Epithelial cell of proximal tubule (primary cell): Measurements from ENCODE around the gene TAF13. TPM values are rescaled to one million over a fixed set of nuclear protein-coding genes. Genes with fewer than 3 reads are reported as not detected.
A peak's percentile ranks its signal among the peaks of the same experiment; 100 is the strongest.

Experiments
- DNase-seq: peaks from one replicate; pipeline ENCODE4 v3.0.0-alpha.2; 2011; ENCODE audit warnings: low read depth
- H3K4me3 ChIP-seq: 2 replicates; pipeline ENCODE4 v1.5.1; 2011; ENCODE audit warnings: low read depth, mild to moderate bottlenecking, low read length
- total RNA-seq: library from RNA; depleted of rRNA; stranded (reverse); fragments of >200 nt; gene quantifications from 2 replicates; pipeline ENCODE4 v1.2.3, GENCODE V29; 2015
- TF ChIP-seq, protein P1 (sequence below): conservative IDR thresholded peaks from 2 replicates; pipeline ENCODE4 v1.5.1; 2012; ENCODE audit warnings: low read depth, mild to moderate bottlenecking, low read length

The TAF13 gene
- total RNA-seq, 1 donor from 2014 or later: 44.5 TPM

DNA sequence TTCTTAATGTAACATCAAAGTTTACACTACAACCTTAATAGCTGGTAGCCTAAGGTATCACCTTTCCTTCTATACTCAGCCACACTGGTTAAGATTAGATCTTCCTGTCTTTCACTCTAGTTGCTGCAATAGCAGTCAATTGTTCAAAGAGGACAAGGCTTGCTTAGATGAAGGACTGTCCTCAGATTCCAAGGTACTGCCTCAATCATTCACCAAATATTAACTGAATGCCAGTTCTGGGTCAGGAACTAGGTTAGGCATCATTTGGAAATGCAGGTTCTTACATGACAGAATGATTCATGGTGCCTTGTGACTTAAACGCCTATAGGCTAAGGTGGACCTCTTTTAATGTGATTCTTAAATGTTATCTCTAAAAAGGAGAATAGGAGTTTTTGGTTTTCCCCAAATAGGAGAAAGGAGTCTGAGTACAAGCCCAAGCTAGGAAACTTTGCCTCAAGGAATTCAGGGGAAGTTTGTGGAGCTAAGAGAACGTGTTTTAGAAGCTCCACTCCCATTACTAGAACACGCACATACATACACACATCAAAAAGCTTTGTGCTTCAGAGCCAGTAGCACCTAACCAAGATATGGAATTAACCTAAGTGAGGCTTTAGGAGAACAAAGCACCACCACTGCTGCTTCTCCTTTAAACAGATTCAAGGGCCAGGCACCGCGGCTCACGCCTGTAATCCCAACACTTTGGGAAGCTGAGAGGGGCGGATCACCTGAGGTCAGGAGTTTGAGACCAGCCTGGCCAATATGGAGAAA, 25.4 kb downstream of the TAF13 start:
- TF ChIP-seq, protein P1, sequence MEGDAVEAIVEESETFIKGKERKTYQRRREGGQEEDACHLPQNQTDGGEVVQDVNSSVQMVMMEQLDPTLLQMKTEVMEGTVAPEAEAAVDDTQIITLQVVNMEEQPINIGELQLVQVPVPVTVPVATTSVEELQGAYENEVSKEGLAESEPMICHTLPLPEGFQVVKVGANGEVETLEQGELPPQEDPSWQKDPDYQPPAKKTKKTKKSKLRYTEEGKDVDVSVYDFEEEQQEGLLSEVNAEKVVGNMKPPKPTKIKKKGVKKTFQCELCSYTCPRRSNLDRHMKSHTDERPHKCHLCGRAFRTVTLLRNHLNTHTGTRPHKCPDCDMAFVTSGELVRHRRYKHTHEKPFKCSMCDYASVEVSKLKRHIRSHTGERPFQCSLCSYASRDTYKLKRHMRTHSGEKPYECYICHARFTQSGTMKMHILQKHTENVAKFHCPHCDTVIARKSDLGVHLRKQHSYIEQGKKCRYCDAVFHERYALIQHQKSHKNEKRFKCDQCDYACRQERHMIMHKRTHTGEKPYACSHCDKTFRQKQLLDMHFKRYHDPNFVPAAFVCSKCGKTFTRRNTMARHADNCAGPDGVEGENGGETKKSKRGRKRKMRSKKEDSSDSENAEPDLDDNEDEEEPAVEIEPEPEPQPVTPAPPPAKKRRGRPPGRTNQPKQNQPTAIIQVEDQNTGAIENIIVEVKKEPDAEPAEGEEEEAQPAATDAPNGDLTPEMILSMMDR: no peak
- DNase-seq: peak; percentile 84
- no peak overlapping the region for H3K4me3 ChIP-seq

DNA sequence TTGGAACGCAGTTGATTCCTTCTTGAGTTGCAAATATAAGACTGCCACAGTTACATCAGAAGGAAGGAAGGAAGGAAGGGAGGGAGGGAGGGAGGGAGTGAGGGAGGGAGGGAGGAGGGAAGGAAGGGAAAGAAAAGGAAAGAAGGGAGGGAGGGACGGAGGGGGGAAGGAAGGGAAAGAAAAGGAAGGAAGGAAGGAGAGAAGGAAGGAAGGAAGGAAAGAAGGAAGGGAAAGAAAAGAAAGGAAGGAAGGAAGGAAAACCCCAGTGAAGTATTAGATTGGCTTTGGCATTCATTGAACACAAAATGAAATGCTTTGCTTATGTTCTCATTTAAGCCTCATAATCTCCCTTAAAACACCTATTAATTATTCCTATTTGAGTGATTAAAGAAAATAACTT, 27.5 kb downstream of the TAF13 start:
- TF ChIP-seq, protein P1: no peak
- no peak for DNase-seq
- H3K4me3 ChIP-seq: no peak overlapping the region

DNA sequence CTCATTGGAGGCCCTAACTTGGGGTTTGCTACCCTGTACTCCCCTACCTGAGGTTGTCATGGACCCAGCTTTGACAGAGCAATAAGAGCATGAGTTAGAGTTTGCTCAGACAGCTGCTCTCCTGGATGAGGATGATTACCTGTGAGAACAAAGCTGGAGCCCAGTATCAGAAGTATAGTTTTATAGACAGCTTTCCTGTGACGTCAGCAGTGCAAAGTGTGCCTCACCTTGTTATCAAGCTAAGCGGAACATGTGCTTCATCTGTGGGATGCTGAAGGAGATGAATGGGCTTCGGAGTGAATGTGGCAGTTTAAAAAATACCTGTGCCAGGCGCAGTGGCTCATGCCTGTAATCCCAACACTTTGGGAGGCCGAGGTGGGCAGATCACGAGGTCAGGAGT, 28.5 kb downstream of the TAF13 start:
- no peak for DNase-seq
- H3K4me3 ChIP-seq: no peak overlapping the region
- TF ChIP-seq, protein P1: no peak

DNA sequence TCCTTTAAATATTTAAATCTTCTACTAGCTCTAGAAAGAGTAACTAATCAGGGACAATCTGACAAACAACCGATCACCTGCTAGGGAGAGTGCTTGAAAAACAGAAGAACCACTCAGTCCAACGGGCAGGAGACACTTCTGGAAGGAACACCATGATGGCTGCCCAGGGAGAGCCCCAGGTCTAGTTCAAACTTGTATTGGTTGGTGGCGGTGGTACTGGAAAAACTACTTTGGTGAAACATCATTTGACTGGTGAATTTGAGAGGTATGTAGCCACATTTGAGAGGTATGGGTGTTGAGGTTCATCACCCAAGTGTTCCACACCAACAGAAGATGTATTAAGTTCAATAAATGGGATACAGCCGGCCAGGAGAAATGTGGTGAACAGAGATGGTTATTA, 29.1 kb downstream of the TAF13 start:
- DNase-seq: no peak
- no peak overlapping the region for H3K4me3 ChIP-seq
- TF ChIP-seq, protein P1: no peak

DNA sequence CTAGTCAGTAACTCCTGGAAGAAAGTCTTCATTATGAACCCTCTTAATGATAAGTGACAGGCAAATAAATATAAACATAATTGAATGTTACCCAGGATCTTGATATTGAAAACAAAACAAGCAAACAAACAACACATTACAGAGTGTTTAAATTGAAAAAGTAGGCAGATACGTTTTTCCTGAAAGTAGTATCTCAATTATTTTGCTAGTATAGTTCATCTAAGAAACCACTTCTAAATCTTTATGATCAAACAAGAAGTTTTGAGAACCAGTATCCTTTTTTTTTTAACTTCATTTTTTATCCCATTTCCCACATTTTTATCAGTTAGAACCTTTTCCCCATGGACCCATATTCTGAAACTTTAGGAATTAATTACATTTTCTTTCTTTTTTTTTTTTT, 30.2 kb downstream of the TAF13 start:
- no peak overlapping the region for H3K4me3 ChIP-seq
- TF ChIP-seq, protein P1: no peak
- DNase-seq: no peak

DNA sequence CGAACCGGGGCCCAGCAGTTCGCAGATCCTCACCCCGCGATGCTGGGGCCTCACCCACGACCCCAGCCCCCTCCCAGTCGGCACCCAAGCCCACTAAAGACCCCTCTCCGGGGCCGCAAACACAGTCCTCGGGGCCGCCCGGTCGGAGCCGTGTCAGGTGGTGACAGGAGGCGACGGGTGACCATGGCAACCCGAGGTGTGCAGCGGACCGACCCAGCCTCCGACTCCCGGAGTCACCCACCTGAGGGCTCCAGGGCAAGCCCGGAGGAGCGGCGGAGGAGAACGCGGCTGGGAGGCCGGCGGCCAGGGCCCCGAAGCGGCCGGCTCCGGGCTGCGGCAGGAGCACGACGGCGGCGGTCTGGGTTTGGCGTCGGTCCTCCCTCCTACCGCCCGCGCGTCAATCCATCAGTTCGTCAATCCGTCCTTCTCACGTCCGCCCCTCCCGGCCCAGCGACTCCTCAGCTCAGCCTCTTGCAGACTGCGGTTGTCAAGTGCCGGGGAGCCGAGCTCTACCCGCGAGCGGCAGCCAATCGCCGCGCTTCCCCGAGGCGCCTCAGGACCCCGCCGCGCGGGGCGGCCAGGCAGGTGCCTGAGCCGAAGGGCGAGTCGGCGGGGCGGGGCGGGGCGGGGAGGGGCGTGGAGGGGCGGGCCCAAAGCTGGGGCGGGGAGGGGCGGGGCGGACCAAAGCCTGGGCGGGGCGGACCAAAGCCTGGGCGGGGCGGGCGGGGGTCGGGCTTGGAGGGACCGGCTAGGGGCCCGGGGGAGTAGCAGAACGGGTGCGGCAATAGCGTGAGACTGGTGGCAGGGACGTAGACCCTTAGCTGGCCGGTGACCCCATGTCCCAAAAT, 34.0 kb downstream of the TAF13 start, which contains the start of gene WDR47:
Gene WDR47 (minus strand): TSS at position 482 of the 848 bp plus-strand sequence. CDS start 18,590 bp downstream, outside the sequence.
- peak; percentile 63 for DNase-seq
- TF ChIP-seq, protein P1: no peak
- peak within 1 kb of the TSS; percentile 99 for H3K4me3 ChIP-seq
